ENCODE results near the gene PAX1.

The PAX1 gene

DNA sequence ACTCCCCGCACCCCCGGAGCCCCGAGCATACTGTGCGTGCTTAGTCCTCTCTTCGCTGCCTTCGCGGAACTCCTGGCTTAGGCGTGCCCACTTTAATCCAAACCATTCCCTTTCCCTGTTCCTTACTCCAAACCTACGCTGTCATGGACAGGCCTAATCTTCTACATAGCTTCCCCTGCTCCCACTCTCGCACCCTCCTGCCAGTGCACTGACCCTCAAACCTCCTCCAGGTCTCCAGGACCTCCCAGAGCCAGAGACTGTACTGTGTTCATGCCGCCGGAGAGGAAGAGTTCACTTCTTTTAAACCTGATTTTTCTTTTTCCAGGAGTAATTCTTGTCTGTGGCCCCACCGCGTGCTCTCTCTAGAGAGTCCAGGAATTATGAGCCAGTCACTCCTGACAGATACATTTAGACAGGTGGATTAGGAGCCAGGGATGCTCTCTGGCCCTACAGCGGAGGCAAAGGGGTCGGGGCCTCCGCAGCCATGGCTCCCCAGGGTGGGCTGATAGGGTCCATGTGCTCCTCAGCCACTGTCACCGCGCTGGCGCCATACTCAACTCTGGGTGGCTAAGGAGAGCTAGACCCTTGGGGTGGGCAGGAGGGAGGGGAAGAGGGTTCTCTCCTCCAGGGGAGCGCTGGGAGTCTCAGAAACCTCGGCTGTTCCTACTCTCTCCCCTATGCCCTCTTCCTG lies 1.6 kb upstream of the PAX1 start:
- no peak for FAIRE-seq

DNA sequence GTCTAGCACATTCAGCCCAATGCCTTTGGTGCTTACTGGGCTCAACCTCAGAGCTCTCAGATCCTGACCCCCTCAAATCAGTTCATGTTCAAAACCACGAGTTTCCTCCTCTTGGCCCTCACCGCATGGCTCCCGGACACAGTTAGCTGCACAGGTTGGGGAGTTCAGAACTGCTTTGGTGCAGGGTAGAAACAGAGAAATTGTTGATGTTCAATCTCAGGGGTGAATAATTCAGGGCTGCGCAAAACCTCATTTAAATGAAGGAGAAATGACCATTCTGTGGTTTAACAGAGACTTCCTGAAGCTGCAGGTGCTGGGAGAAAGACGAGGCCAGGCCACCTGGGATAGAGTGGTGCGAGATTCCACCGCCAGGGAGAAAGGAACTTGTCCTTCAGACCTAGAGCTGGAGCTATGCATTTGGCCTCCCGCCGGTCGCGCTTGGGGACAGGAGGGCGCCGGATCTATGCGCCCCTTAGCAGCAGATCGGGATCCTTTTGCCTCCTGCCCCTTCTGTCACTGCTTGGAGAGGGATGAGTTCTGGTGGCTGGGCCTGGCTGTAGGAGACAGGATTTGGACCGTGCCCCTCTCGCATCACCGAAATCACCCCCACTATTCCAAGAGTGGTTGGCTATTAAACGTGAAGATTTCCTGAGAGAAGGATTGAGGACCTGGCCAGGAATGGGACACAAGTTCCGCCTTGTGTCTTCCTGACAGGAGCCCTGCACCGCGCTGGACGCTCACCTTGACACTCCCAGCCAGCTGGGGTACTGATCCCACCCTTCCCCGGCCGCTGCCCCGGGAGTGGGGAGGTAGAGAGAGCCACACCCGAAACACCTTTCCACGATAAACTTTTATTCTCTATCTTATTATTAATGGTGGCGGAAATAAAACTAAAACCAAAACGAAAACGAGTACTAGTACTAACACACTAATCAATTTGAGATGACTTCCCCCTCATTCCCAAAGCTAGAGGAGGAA lies 767 bp upstream of the PAX1 start:
- no peak for FAIRE-seq

DNA sequence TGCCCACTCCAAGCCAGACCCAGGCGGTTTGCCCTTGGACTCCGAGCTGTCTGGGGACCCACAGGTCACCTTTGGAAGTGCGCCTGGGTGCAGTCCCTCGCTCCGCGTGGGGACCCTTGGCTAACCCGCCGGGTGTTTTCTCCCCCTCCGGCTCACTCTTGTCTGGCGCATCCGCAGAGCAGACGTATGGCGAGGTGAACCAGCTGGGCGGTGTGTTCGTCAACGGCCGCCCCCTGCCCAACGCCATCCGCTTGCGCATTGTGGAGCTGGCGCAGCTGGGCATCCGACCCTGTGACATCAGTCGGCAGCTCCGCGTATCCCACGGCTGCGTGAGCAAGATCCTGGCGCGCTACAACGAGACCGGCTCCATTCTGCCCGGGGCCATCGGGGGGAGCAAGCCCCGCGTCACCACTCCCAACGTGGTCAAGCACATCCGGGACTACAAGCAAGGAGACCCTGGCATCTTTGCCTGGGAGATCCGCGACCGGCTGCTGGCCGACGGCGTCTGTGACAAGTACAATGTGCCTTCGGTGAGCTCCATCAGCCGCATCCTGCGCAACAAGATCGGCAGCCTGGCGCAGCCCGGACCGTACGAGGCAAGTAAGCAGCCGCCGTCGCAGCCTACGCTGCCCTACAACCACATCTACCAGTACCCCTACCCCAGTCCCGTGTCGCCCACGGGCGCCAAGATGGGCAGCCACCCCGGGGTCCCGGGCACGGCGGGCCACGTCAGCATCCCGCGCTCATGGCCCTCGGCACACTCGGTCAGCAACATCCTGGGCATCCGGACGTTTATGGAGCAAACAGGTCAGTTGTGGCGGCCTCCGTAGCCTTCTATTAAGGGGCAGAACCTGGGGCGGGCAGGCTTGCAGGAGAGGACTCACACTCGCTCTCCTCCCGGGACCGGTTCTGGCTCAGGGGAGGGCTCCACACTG lies 1.1 kb downstream of the PAX1 start:
- no peak for FAIRE-seq

DNA sequence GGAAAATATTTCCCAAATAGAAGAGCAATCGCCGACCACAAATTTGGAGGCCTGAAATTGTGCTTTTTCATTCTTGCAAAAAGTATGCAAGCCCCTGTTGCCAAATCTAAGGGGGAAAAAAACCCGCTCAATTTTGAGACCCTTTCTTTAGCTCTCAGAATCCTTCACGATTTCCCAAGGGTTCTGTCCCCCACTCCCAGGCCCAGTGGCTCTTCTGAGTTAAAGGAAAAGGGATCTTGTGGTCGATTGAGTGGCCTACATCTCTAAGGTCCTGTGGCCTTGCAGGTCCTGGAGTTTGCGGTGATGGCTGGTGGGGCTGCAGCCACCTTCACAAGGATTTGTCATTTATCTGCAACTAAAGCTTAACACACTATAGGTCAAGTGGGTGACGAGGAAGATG lies 1.8 kb downstream of the PAX1 start:
- FAIRE-seq, result no peak

DNA sequence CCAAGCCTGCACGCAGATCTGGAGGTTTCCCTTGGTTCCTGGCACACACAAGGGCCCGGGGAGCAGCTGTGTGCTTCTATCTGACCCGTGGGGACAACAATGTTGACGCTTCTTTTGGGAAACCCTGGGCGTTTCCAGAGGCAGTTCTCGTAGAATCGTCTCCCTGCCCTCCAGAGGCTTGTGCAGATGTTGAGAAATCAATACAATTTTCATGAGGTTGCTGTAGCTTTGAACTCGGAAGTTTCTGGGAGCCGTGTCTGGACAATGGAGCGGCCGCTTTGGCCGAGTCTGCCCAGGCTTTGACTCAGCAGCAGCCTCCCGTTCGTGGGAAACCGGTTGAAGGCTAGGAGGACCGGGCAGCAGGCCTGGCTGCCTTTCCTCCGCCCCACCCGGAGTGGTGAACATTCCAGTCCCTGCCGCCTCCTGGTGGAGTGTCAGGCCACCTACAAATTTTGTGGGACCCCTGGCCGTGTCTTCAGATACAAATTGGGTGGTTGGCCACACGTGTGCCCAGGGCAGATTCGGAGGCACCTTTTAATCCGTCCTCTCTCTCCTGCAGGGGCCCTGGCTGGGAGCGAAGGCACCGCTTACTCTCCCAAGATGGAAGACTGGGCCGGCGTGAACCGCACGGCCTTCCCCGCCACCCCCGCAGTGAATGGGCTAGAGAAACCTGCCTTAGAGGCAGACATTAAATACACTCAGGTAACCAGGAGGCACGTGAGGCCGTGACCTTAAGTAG lies 2.7 kb downstream of the PAX1 start:
- FAIRE-seq, result no peak

DNA sequence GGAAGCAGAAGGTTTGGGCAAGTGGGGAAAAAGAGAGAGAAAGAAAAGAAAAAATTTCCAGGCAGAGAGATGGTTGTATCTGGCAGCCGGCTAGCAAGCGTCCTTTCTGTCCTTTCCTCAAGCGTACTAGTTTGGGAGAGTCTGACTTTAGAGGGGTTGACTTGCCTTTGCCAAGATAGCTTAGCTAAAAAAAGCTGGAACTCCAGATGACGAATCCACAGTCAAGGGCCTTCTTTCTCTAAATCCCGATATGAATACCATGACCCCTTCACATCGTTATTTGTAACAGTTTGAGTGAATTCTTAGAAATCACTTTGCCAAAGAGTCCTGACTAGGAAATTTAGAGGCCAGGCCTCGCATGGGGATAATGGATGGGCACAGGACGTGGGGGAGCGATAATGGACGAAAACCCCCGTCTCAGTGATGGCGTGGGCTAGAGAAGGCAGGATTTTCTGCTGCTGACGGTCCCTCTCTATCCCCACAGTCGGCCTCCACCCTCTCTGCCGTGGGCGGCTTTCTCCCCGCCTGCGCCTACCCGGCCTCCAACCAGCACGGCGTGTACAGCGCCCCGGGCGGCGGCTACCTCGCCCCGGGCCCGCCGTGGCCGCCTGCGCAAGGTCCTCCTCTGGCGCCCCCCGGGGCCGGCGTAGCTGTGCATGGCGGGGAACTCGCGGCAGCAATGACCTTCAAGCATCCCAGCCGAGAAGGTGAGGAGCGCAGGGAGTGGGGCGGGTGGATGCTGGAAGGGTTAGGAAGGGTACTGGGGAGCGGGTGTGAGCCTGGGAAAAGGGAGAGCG lies 3.5 kb downstream of the PAX1 start:
- no peak for FAIRE-seq

DNA sequence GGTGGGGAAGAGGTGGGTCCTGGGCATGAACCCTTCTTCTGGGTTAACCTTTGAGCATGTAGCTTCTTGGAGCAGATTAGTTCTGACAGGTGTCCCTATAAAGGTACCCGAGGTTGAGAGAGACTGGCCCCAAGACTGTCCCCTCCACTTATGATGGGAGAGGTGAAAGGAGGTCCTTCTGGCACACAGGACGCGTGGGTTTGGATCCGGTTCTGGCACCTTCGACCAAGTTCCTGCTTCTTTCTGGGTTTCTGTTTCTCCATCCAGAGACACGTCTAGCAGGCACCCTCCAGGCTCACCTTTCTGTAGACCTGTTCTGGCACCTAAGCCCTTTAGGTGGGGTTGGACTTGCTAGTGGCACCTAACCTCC lies 4.1 kb downstream of the PAX1 start:
- FAIRE-seq, result no peak

DNA sequence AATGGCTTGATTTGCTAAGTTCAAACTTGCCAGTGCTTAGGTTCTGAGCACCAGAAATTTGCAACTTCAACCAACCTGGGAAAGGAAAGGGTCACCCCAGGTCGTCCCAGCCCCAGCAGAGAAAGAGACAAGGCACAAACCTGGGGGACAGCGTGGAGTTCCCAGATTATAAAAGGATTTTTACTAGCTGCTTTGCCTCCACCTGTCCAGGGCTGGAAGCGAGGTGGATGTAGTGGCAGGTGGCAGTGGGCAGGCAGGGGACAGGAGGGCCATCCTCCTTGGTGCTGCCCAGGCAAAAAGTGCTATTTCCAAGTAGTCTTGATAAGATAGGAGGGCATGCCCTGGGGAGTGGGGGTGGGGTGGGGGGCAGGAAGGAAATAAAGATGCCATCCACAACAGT lies 4.9 kb downstream of the PAX1 start:
- no peak for FAIRE-seq

DNA sequence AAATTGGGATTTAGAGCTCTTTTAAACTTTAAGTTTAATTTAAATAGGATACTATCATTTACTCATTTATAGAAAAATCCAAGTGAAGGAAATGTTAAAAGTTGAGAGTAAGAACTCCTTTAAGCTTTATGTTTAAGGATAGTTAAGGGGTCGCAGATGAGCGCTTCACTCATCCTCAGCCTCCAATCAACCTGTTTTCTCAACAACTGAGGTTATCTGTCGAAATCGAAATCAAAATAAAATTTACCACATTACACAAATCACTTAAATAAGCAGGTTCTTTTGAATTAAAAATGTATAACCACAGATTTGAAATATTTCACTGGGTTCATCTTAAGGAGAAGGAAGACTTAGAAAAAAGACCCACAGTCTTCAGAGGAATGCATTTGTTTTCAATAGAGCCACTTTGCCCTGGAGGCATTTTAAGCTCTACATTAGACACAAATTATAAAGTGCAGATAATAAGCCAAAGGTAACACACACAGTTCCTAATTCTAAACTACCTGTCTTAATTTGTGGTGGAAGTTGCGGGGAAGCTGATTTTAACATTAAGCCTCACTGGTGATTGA lies 5.5 kb downstream of the PAX1 start:
- FAIRE-seq, result no peak

DNA sequence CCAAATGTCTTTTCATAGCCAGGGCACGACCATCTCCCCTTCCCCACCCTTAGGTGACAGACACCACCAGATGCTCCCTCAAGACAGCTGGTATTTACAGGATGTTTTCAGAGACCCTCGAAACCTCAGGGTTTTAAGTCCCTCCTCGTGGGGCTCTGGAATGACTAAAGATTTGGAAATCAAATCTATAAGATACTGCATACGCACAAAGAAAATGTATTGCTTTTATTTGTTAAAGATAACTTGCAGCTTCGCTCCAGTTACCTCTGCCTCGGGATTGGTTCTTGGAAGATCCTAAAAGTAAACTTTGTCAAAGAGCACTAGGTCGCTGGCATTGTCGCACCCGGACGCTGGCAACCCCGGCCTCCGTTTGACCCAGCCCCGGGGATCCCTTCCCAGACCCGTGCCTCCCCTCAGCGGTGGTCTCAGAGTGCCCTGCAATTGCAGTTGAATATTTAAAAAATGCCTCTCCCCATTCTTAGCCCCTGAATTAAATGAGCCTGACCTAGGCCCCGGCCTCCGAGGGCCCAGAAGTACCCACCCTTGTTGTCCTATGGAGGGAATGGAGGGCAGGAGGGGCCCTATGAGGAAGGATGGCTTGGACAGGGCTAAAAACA lies 7.1 kb downstream of the PAX1 start:
- FAIRE-seq, result no peak

DNA sequence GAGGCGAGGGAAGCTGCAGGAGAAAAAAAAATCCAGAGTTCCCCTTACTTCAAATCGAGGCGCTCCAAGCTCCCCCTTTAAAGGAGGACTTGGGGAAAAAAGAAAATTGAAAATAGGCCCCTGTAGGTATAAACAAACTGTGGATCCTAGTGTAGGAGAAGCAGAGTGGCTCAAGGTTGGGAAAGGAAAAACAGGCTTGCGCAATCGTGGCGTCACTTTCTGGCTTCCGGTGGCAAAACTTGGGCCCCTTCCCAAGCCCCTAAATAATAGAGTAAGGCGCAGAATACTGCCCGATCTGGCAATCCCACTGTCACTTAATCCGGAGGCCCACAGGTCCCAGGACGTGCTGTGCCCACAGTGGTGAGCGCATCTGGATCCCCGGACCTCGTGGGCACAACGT lies 8.0 kb downstream of the PAX1 start:
- no peak for FAIRE-seq

DNA sequence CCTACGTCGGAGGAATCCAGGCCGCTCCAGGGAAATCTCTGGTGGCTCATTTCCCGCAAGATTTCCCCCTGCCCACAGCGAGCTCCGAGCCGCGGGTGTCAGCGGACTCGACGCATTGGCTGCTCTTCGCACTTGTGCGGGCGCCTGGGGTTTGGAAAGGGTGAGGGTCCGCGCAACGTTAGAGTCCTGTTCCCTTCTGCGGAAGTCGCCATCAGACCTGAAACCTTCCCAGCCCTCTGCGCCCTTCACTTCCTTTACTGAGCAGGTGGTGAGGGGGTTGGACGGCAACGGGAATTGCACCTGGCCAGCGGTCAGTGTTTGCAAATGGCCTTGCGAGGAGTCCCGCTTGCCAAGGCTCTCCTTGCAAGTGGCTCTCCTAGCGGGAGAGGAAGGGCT lies 8.4 kb downstream of the PAX1 start:
- no peak for FAIRE-seq

DNA sequence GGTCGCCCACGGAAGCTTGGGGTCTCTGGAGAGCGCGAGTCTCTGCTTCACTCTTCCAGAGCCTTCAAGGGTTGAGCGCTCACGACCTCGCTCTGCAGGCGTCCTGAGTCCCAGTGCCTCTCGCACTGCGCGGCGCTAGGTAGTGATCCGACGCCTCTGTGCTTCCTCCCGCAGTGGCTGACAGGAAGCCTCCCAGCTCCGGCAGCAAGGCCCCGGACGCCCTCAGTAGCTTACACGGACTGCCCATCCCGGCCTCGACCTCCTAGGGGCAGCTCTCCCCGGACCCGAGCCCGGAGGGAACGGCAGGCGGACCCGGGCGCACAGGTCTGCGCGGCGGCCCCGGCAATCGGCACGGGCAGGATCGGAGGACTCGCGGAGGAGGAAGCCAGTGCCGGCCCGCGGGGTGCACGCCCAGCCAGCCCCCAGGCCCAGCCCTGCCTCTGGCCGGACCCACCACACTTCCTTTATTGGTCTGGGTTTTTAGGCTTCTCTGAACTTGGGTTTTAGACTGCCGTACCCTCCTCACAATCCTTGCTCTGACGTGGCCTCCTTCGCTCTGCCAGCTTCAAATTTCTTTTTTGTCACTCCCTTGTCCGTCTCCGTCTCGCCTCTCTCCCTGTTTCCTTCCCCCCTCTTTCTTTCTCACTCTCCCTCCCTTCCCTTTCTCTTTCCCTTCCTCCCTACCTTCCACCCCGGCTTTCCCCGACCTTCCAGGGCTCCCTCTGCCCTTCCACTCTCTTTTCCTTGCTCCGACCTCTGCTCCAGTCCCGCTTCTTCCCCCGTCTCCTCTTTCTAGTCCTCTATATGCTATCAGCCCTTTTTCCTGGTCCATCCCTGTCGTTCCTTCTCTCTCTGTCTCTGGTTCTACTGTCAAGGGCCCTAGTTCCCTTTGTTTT lies 9.1 kb downstream of the PAX1 start:
- FAIRE-seq, result no peak

DNA sequence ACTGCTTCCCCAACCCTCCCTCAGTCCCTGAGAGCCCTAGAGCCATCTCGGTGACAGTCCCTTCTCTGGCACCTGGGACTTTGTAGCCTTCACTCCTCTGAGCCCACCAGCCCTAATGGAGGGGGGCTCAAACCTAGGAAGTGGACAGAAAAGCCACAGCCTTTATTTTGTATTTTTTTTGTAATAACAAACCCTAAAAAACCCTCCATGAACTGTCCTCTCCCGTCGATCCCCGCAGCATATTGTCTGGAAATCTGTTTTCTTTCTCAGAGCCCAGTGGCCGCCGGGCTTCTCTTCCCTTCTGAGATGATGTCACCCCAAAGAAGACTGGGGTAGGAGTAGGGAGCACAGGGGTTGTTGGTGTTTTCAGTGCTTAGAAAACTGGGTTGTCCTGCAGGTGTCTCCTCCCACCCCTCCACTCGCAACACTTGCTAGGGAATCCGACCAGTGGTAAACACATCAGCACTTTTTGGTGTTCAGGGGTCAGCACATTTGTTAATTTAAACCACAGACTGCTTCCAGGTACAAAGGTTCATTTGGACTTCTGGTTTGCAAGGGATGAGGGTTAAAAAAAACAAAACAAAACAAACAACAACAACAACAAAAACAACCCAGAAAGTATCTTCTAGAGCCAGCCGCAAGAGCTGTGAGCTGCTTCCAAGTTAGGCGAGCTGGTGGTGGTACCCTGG lies 9.9 kb downstream of the PAX1 start:
- no peak for FAIRE-seq

DNA sequence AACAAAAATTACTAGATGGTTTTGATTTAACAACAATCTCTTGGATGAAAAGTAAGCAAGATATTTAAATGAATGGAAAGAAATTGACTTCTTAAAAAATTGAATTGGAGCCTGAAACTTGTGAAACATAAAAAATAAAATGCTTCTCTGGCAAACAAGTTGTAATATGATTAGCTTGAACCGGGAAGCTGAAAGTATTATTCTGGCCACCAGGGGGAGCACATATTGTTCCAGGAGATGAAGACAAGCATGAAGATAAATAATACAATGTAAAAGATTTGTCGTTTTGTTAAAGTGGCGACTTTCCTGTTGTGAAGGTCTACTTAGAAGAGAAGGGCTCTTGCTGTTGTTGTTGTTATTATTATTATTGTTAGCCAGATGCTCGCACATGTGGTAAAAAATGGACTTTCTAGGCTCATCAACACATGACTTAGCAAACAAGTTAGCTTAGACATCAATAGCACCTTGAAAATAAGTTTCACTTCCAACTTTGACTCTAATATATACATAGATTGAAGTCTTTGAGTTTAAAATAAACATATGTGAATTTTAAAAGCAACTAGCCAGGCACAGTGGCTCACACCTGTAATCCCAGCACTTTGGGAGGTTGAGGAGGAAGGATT lies 14.2 kb downstream of the PAX1 start:
- FAIRE-seq, result peak; percentile 97

DNA sequence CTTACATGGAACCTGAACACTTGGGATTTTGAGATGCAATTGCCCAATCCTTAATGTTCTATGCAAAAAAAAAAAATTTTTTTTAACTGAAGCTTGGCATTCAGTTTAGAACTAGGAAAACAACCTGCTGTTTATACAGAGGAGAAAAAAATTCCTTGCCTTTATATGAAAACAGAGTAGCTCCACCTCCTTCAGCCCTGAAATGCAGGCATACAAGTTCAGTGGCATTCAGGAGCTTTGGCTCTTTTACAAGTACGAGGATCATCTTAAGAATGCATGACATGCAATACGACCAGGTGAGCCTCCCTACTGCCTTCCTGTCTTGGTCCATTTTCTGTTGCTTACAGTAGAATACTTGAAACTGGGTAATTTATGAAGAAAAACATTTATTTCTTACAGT lies 20.4 kb downstream of the PAX1 start:
- no peak for FAIRE-seq

DNA sequence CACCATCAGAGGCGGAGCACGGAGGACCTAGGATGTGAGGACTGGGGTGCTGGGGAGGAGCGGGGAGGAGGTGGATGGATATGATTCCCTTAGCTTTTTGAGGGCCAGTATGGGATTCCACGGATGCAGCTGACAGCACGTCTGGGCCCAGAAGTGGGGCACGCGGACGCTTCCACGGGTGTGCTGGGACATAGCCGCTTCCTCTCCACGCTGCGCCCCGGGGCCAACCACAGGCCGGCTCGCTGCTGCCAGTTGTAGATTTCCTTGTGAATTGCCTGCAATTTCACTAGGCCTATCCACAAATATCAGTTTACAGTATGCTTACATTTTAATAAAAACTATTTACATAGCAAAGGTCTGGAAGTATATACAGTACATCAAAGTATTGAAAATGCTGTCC lies 23.9 kb downstream of the PAX1 start:
- no peak for FAIRE-seq

DNA sequence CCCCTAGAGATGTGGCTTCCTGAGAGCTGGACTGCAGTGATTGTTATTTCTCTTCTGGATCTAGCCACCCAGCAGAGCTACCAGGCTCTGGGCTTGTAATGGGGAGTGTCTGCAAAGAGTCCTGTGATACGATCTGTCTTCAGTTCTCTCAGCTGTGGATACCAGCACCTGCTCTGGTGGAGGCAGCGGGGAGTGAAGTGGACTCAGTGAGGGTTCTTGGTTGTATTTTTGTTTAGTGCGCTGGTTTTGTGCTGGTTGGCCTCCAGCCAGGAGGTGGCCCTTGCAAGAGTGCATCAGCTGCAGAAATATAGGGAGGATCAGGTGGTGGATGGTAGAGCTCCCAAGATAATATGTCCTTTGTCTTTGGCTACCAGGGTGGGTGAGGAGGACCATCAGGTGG lies 33.7 kb downstream of the PAX1 start:
- no peak for FAIRE-seq

DNA sequence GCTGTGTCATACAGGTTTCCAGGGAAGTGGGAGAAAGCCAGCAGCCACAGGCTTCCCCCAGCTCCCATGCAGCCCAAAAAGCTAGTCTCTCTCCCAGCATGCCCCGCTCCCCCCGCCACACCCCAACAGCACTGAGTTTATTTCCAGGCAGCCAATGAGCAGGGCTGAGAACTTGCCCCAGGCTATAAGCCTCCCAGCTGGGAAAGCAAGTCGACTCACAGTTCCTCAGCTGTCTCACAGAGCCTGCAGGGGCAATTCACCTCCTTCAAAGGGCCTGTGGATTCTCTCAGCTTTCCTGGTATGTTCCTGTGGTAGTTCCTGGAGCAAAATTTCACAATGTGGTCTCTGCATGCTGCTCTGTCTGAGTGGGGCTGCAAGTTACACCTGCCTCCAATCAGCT lies 34.2 kb downstream of the PAX1 start:
- no peak for FAIRE-seq
